Sigmoid colon (tissue), 3 donors: ENCODE results near the gene KLHL28.

Source experiments
- POLR2A ChIP-seq, 2 donors: fragments of 450-650 bp; IDR thresholded peaks; one replicate each; pipeline ENCODE4 v1.6.1; 2016; ENCODE audit warnings: antibody characterized with exemption in 2 of 2, mild to moderate bottlenecking in 2 of 2, moderate library complexity in 2 of 2
- TF ChIP-seq, protein P1 (sequence below), 4 experiments: fragments of 450-650 bp in 3 of 4; fragments of 200-600 bp in 1 of 4; IDR thresholded peaks; one replicate each; pipeline ENCODE4 v1.5.1; 2016 to 2019; ENCODE audit warnings: antibody characterized with exemption in 4 of 4, mild to moderate bottlenecking in 3 of 4, moderate library complexity in 2 of 4

DNA sequence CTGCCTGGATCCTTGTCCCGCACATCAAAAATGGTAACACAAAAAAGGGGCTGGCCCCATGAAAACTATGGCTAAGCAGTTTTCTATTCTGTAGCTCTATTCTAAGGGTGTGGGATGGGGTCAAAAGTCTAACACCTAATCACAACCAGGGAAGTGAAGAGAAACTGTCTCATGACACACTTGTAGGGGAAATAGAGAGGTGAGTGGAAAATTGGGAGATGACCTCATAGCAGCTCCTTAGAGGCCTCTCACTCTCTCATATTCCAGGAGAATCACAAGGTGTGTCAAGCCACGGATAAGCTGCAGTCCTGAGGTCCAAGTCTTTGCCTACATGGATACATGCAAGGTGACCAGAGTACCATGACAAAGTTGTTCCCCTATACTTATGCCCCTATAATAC, 10.7 kb downstream of the KLHL28 start:
- no peak for TF ChIP-seq POLR2A (IDR thresholded peaks at IDR 0.05)
- TF ChIP-seq, protein P1, sequence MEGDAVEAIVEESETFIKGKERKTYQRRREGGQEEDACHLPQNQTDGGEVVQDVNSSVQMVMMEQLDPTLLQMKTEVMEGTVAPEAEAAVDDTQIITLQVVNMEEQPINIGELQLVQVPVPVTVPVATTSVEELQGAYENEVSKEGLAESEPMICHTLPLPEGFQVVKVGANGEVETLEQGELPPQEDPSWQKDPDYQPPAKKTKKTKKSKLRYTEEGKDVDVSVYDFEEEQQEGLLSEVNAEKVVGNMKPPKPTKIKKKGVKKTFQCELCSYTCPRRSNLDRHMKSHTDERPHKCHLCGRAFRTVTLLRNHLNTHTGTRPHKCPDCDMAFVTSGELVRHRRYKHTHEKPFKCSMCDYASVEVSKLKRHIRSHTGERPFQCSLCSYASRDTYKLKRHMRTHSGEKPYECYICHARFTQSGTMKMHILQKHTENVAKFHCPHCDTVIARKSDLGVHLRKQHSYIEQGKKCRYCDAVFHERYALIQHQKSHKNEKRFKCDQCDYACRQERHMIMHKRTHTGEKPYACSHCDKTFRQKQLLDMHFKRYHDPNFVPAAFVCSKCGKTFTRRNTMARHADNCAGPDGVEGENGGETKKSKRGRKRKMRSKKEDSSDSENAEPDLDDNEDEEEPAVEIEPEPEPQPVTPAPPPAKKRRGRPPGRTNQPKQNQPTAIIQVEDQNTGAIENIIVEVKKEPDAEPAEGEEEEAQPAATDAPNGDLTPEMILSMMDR (IDR thresholded peaks at IDR 0.05), result no peak
